ENCODE results near the gene CCNY. TPM values are rescaled to one million over a fixed set of nuclear protein-coding genes. Genes with fewer than 3 reads are reported as not detected.

Gene CCNY
- total RNA-seq, 3 donors from 2014 or later, result 28.7 to 41.0 (median 36.1) TPM

DNA sequence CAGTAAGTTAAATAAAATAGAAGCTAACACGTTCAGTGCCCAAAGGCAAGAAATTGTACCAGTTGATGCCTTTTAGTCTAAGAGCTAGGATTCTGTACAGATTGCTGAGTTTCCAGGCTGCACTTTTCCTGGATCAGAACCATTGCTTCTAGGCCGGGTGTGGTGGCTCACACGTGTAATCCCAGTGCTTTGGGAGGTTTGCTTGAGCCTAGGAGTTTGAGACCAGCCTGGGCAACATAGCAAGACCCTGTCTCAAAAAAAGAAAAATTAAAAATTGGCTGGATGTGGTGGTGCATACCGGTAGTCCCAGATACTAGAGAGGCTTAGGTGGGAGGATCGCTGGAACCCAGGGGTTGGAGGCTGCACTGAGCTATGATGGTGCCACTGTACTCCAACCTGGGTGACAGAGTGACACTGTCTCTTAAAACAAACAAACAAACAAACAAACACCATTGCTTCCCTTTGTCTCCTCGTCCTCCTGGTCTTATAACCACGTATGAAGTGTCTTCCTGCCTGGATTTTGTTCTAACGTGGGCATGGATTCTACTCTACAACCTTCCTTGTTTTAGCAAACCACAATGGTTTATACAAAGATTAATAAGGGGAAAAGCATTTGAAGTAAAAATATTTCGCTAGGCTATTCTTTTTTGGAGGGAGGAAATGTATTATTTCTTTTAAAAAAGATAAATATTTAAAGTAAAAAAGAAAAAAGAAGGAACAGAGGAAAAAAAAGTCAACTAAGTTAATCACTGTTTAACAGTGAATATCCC is 9.7 kb upstream of the CCNY start:
- TF ChIP-seq, protein P1, sequence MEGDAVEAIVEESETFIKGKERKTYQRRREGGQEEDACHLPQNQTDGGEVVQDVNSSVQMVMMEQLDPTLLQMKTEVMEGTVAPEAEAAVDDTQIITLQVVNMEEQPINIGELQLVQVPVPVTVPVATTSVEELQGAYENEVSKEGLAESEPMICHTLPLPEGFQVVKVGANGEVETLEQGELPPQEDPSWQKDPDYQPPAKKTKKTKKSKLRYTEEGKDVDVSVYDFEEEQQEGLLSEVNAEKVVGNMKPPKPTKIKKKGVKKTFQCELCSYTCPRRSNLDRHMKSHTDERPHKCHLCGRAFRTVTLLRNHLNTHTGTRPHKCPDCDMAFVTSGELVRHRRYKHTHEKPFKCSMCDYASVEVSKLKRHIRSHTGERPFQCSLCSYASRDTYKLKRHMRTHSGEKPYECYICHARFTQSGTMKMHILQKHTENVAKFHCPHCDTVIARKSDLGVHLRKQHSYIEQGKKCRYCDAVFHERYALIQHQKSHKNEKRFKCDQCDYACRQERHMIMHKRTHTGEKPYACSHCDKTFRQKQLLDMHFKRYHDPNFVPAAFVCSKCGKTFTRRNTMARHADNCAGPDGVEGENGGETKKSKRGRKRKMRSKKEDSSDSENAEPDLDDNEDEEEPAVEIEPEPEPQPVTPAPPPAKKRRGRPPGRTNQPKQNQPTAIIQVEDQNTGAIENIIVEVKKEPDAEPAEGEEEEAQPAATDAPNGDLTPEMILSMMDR (IDR thresholded peaks at IDR 0.05), result no peak
- TF ChIP-seq POLR2A (IDR thresholded peaks at IDR 0.05) (no peak), POLR2AphosphoS5 (IDR thresholded peaks at IDR 0.05) (no peak)
- H3K4me1 ChIP-seq, result no peaks in the 10 kb centered on the region
- H3K36me3 ChIP-seq, result no peaks in the 10 kb centered on the region
- H3K9me3 ChIP-seq, result peaks cover 6 to 7% of the 10 kb centered on the region in 2 donors
- no peak overlapping the region for H3K4me3 ChIP-seq
- H3K27ac ChIP-seq, result no peak overlapping the region
- intact Hi-C loops (cut with DNase I; ENCODE audit: low total_unique reads), result no loop called here
- DNase-seq (ENCODE audit: low spot score in 2 of 2), result no peak
- no peaks in the 10 kb centered on the region for H3K27me3 ChIP-seq

GRCh38 chr10:35327790-35328403 is 8.4 kb upstream of the CCNY start:
- H3K36me3 ChIP-seq, result no peaks in the 10 kb centered on the region
- no peak for DNase-seq (ENCODE audit: low spot score in 2 of 2)
- peaks cover under 1 to 3% of the 10 kb centered on the region in 2 donors for H3K9me3 ChIP-seq
- no peaks in the 10 kb centered on the region for H3K27me3 ChIP-seq
- intact Hi-C loops (cut with DNase I; ENCODE audit: low total_unique reads), result no loop called here
- no peak overlapping the region for H3K4me3 ChIP-seq
- H3K4me1 ChIP-seq, result no peaks in the 10 kb centered on the region
- TF ChIP-seq, protein P1 (IDR thresholded peaks at IDR 0.05), result no peak
- no peak for TF ChIP-seq POLR2AphosphoS5 (IDR thresholded peaks at IDR 0.05)
- no peak overlapping the region for H3K27ac ChIP-seq

DNA sequence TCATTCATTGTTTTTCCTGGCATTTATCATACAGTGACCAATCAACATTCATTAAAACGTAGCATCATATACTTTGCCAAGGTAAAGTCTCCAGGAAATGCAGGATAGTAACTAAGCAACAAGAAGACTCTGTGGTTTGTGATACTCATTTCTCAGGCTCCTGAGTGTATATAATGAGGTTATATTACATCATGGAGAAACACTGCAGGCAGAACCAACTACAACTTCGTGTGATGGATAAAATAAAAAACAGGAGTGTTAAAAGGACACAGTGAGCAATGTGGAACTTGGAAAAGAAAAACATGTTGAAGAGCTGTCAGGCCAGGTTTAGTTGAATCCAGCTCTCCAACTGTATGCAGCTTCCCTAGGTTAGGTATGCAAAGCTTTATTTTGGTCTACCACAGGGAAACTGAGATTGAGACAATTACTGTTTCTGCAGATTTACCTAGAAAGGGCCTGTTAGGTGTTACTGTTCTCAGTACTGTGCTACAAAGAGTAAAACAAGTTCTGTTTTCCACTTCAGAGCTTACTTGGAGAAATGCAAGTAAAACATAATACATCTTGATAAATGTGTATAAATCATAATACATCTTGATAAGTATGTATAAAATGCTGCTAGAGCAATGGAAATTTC is 7.8 kb upstream of the CCNY start:
- H3K36me3 ChIP-seq, result no peaks in the 10 kb centered on the region
- no peak overlapping the region for H3K27ac ChIP-seq
- intact Hi-C loops (cut with DNase I; ENCODE audit: low total_unique reads), result no loop called here
- TF ChIP-seq, protein P1 (IDR thresholded peaks at IDR 0.05), result no peak
- no peak for TF ChIP-seq POLR2AphosphoS5 (IDR thresholded peaks at IDR 0.05)
- TF ChIP-seq POLR2A (IDR thresholded peaks at IDR 0.05), result no peak
- no peak for DNase-seq (ENCODE audit: low spot score in 2 of 2)
- H3K4me3 ChIP-seq, result no peak overlapping the region
- no peaks in the 10 kb centered on the region for H3K27me3 ChIP-seq
- no peaks in the 10 kb centered on the region for H3K9me3 ChIP-seq
- H3K4me1 ChIP-seq, result no peaks in the 10 kb centered on the region

DNA sequence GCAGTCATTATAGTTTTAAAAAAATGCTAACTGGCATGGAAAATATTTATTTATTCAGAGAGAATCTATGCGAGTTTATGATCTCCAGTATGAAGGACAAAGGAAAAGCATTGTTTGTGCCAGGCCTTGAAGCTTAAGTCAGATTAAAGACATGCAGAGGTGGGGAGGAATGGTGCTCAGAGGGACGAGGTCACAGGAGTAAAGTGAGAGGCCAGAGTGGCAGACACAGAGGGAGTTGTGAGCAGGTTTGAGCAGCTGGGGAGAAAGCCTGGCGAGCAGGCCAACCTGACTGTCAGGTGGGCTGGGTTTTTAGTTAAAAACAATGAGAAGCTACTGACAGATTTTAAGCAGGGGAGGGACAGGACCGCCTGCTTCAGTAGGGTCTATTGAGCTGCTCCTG is 6.8 kb upstream of the CCNY start:
- no peaks in the 10 kb centered on the region for H3K27me3 ChIP-seq
- TF ChIP-seq POLR2AphosphoS5 (IDR thresholded peaks at IDR 0.05) (no peak), POLR2A (IDR thresholded peaks at IDR 0.05) (no peak)
- DNase-seq (ENCODE audit: low spot score in 2 of 2), result no peak
- H3K27ac ChIP-seq, result peak overlapping the region in 1 of 2 donors; percentile 32
- intact Hi-C loops (cut with DNase I; ENCODE audit: low total_unique reads), result no loop called here
- peaks cover 0 to 2% of the 10 kb centered on the region in 2 donors for H3K4me1 ChIP-seq
- H3K36me3 ChIP-seq, result no peaks in the 10 kb centered on the region
- no peak overlapping the region for H3K4me3 ChIP-seq
- no peaks in the 10 kb centered on the region for H3K9me3 ChIP-seq

- H3K27ac ChIP-seq, result peak overlapping the region in 1 of 2 donors; percentile 46
- H3K36me3 ChIP-seq, result no peaks in the 10 kb centered on the region
- no peak for DNase-seq (ENCODE audit: low spot score in 2 of 2)
- H3K4me3 ChIP-seq, result no peak overlapping the region
- H3K9me3 ChIP-seq, result no peaks in the 10 kb centered on the region
- peaks cover 0 to 8% of the 10 kb centered on the region in 2 donors for H3K4me1 ChIP-seq
- intact Hi-C loops (cut with DNase I; ENCODE audit: low total_unique reads), result no loop called here
- TF ChIP-seq POLR2AphosphoS5 (IDR thresholded peaks at IDR 0.05) (no peak), POLR2A (IDR thresholded peaks at IDR 0.05) (no peak)
- TF ChIP-seq, protein P1 (IDR thresholded peaks at IDR 0.05), result no peak
- H3K27me3 ChIP-seq, result no peaks in the 10 kb centered on the region
Observed at GRCh38 chr10:35331894-35332640, 4.2 kb upstream of the CCNY start.
